ENCODE measurements around the gene FSTL3. TPM values are rescaled to one million over a fixed set of nuclear protein-coding genes. Genes with fewer than 3 reads are reported as not detected.

FSTL3 gene
- total RNA-seq, 2 donors from 2014 or later = 9.8 to 14.1 TPM

DNA sequence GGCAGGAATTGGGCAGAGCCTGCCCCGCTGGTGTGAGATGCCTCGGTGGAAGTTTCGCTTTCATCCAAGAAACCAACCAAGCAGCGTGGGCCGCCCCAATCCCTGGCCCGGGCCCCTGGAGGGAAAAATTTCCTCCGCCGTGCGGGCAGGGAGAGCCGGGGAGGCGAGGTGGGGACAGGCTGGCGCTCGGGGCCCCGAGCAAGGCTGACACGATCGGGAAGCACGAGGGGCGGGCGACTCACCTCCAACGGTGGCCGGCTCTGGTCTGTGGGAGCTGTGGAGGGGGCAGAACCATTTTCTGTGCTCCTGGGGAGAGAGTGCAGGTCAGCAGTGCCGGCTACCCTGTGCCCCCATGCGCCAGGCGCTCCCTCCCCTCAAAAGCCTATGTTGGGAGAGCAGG lies 24.2 kb upstream of the FSTL3 start:
- 92 to 95% methylated on average over 10 to 24 of the region's 24 CpGs for WGBS, 2 experiments (ENCODE audit: insufficient coverage in 1 of 2, insufficient read length in 1 of 2)
- no peaks in the 10 kb centered on the region for H3K4me1 Mint-ChIP-seq
- H3K36me3 ChIP-seq (ENCODE audit: control insufficient read depth, insufficient read depth, low read length) = peaks cover 15% of the 10 kb centered on the region
- no peak overlapping the region for H3K27ac Mint-ChIP-seq
- no peak overlapping the region for H3K27ac ChIP-seq (ENCODE audit: low read depth, low read length)
- peaks cover 11% of the 10 kb centered on the region for H3K36me3 Mint-ChIP-seq (ENCODE audit: low read depth)
- no peaks in the 10 kb centered on the region for H3K9me3 ChIP-seq (ENCODE audit: control insufficient read depth, low read length)
- H3K4me3 Mint-ChIP-seq = no peak overlapping the region
- H3K27me3 Mint-ChIP-seq (ENCODE audit: insufficient read depth) = no peaks in the 10 kb centered on the region
- H3K9me3 Mint-ChIP-seq = no peaks in the 10 kb centered on the region
- H3K27me3 ChIP-seq (ENCODE audit: control insufficient read depth, insufficient read depth, low read length, poor library complexity, severe bottlenecking) = no peaks in the 10 kb centered on the region
- TF ChIP-seq, protein P1, sequence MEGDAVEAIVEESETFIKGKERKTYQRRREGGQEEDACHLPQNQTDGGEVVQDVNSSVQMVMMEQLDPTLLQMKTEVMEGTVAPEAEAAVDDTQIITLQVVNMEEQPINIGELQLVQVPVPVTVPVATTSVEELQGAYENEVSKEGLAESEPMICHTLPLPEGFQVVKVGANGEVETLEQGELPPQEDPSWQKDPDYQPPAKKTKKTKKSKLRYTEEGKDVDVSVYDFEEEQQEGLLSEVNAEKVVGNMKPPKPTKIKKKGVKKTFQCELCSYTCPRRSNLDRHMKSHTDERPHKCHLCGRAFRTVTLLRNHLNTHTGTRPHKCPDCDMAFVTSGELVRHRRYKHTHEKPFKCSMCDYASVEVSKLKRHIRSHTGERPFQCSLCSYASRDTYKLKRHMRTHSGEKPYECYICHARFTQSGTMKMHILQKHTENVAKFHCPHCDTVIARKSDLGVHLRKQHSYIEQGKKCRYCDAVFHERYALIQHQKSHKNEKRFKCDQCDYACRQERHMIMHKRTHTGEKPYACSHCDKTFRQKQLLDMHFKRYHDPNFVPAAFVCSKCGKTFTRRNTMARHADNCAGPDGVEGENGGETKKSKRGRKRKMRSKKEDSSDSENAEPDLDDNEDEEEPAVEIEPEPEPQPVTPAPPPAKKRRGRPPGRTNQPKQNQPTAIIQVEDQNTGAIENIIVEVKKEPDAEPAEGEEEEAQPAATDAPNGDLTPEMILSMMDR (conservative IDR thresholded peaks at IDR 0.05) = no peak
- no peaks in the 10 kb centered on the region for H3K4me1 ChIP-seq (ENCODE audit: control insufficient read depth, insufficient read depth, low read length)
- no peak overlapping the region for H3K4me3 ChIP-seq (ENCODE audit: low read length)
- H3K9ac ChIP-seq (ENCODE audit: extremely low read depth, low read length, poor library complexity, severe bottlenecking) = no peak overlapping the region
- no peak for DNase-seq

DNA sequence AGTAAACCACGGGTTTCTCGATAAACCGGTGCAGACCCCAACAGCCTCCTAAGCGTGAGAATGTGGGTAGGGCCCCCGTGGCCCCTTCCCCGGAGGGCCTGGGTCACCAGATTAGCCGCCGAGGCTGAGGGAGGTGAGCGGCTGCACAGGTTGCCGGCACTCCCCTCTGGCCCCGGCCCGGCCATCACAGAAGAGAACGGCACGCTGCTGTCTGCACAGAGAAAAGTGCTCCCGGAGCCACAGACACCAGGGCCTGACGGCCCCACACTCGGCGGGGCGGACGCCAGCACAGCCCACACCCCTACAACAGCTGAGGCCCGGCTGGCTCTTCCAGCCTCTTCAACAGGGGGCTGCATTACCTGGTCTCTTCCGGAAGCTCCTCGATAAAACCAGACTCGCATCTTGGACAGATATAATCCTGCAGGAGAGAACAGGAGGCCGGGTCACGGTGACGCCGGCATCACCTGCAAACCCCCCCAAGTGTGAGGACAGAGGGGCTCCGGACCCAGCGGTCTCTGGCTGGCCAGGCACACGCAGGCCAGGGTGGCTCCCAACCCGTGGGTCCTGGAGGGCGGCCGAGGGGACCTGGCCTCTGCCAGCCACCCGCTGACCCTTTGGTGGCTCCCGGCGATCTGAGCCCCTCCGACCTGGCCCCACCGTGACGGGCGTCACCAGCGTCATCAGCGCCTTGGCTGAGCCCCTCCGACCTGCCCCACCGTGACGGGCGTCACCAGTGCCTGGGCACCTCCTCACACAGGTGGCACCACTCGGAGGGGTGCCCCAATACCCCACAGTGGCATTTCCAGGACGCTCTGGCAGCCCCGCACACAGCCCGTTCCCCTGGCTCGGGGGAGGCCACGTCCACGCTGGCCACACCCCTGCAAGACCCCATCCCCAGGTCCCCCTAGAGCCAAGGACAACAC lies 23.5 kb upstream of the FSTL3 start:
- no peaks in the 10 kb centered on the region for H3K27me3 ChIP-seq (ENCODE audit: control insufficient read depth, insufficient read depth, low read length, poor library complexity, severe bottlenecking)
- DNase-seq = no peak
- TF ChIP-seq, protein P1 (conservative IDR thresholded peaks at IDR 0.05) = no peak
- 94% methylated on average over 37 to 54 of the region's 54 CpGs for WGBS, 2 experiments (ENCODE audit: insufficient coverage in 1 of 2, insufficient read length in 1 of 2)
- H3K27me3 Mint-ChIP-seq (ENCODE audit: insufficient read depth) = no peaks in the 10 kb centered on the region
- H3K9me3 ChIP-seq (ENCODE audit: control insufficient read depth, low read length) = no peaks in the 10 kb centered on the region
- H3K4me1 Mint-ChIP-seq = no peaks in the 10 kb centered on the region
- no peak overlapping the region for H3K4me3 ChIP-seq (ENCODE audit: low read length)
- no peak overlapping the region for H3K27ac ChIP-seq (ENCODE audit: low read depth, low read length)
- no peaks in the 10 kb centered on the region for H3K4me1 ChIP-seq (ENCODE audit: control insufficient read depth, insufficient read depth, low read length)
- H3K9ac ChIP-seq (ENCODE audit: extremely low read depth, low read length, poor library complexity, severe bottlenecking) = no peak overlapping the region
- peaks cover 15% of the 10 kb centered on the region for H3K36me3 ChIP-seq (ENCODE audit: control insufficient read depth, insufficient read depth, low read length)
- H3K4me3 Mint-ChIP-seq = no peak overlapping the region
- H3K9me3 Mint-ChIP-seq = no peaks in the 10 kb centered on the region
- no peak overlapping the region for H3K27ac Mint-ChIP-seq
- peaks cover 11% of the 10 kb centered on the region for H3K36me3 Mint-ChIP-seq (ENCODE audit: low read depth)

DNA sequence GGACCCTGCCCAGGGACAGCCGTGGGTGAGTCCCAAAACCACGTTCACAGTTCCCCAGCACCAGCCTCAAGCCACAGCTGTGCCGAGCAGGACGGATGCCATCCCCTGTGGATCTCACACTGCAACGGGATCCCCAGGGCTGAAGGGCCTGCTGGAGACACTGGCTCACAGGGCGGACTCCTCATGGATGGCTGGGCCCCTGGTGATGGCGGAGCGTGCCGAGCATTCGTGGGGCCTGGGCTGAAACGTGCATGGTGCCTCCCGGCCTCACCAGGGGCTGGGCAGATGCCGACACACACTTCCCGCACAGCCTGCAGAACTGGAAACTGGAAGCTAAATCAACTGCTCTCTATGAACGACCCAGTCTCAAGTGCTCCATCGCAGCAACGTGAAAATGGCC lies 22.8 kb upstream of the FSTL3 start:
- H3K9ac ChIP-seq (ENCODE audit: extremely low read depth, low read length, poor library complexity, severe bottlenecking) = no peak overlapping the region
- H3K27ac ChIP-seq (ENCODE audit: low read depth, low read length) = no peak overlapping the region
- peaks cover 11% of the 10 kb centered on the region for H3K36me3 Mint-ChIP-seq (ENCODE audit: low read depth)
- H3K27me3 Mint-ChIP-seq (ENCODE audit: insufficient read depth) = no peaks in the 10 kb centered on the region
- H3K4me1 ChIP-seq (ENCODE audit: control insufficient read depth, insufficient read depth, low read length) = no peaks in the 10 kb centered on the region
- no peaks in the 10 kb centered on the region for H3K4me1 Mint-ChIP-seq
- no peak overlapping the region for H3K4me3 ChIP-seq (ENCODE audit: low read length)
- no peaks in the 10 kb centered on the region for H3K27me3 ChIP-seq (ENCODE audit: control insufficient read depth, insufficient read depth, low read length, poor library complexity, severe bottlenecking)
- no peak for DNase-seq
- TF ChIP-seq, protein P1 (conservative IDR thresholded peaks at IDR 0.05) = no peak
- peaks cover 15% of the 10 kb centered on the region for H3K36me3 ChIP-seq (ENCODE audit: control insufficient read depth, insufficient read depth, low read length)
- WGBS, 2 experiments (ENCODE audit: insufficient coverage in 1 of 2, insufficient read length in 1 of 2) = 96 to 97% methylated on average over 13 to 17 of the region's 17 CpGs
- no peaks in the 10 kb centered on the region for H3K9me3 ChIP-seq (ENCODE audit: control insufficient read depth, low read length)
- no peaks in the 10 kb centered on the region for H3K9me3 Mint-ChIP-seq
- H3K4me3 Mint-ChIP-seq = no peak overlapping the region
- peak overlapping the region; percentile 30 for H3K27ac Mint-ChIP-seq

Data from endodermal cell (in vitro differentiated cells).